Stimulated activated naive CD8-positive, alpha-beta T cell treated with anti-CD3 and anti-CD28 coated beads, Interleukin-15, amount 100 ng/mL, for 72 hours (primary cell): ENCODE results near the gene AQP10.
"Not testable (repeated sequence)": the region's sequence is repeated elsewhere in the genome, so short reads cannot be mapped to it uniquely, and the experiment has no call there.

ENCODE experiments used
- ATAC-seq: fragments of 150-1000 bp; cut with Tn5 transposase; 2 replicates; pipeline ENCODE4 v1.10.0; 2021; ENCODE audit warnings: mild to moderate bottlenecking, moderate library complexity
- DNase-seq, 2 donors: peaks; one replicate each; pipeline ENCODE4 v3.0.0; 2021 to 2022
- H3K27ac Mint-ChIP-seq, 2 donors: one replicate each; pipeline ENCODE4 v1.8.0; 2022; ENCODE audit warnings: mild to moderate bottlenecking in 2 of 2, mixed read lengths in 2 of 2, moderate library complexity in 2 of 2
- H3K27me3 Mint-ChIP-seq: one replicate; pipeline ENCODE4 v1.8.0; 2022; ENCODE audit warnings: mixed read lengths
- H3K4me1 Mint-ChIP-seq: one replicate; pipeline ENCODE4 v1.8.0; 2022; ENCODE audit warnings: mild to moderate bottlenecking, mixed read lengths
- H3K4me3 Mint-ChIP-seq, 2 donors: one replicate each; pipeline ENCODE4 v1.8.0; 2022; ENCODE audit warnings: mild to moderate bottlenecking in 2 of 2, mixed read lengths in 2 of 2, moderate library complexity in 1 of 2
- H3K9me3 Mint-ChIP-seq, 2 donors: one replicate each; pipeline ENCODE4 v1.8.0; 2022; ENCODE audit warnings: mixed read lengths in 2 of 2

The AQP10 gene

DNA sequence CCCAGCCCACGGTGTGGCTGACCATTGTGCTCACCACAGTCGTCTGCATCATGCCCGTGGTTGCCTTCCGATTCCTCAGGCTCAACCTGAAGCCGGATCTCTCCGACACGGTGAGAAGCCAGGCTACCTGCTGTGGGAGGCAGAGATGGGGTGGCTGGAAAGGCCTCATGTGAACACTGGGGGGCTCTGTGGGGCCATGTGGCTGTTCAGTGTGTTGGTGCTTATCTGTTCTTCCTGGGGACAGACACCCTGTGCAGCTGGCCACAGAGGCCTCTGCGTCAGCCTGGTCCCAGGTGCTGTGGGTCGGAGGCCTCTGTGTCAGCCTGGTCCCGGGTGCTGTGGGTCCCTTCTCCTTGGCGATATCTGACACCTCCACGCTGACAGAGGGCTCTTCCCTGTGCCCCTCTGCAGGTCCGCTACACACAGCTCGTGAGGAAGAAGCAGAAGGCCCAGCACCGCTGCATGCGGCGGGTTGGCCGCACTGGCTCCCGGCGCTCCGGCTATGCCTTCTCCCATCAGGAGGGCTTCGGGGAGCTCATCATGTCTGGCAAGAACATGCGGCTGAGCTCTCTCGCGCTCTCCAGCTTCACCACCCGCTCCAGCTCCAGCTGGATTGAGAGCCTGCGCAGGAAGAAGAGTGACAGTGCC, 27.7 kb downstream of the AQP10 start:
- no peak for ATAC-seq
- peaks cover 68% of the 10 kb centered on the region for H3K4me1 Mint-ChIP-seq
- no peak overlapping the region for H3K27ac Mint-ChIP-seq

DNA sequence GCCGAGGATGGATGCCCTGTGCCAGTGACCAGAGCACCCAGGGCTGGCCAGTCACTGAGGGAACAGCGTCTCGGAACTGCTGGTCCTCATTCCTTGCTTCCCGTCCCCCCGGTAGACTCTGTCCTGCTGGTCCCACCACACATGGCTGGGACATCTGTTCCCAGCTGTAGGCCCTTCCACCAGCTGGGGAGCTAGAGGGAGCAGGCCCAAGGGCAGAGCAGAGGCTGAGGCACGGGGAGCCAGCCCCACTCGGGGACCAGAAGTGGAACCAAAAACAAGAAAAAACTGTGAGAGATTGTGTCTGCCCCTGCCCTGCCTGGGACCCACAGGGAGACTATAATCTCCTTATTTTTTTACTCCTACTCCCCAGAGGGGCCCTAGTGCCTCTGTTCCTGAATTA, 28.2 kb downstream of the AQP10 start:
- ATAC-seq (no peak), DNase-seq (no peak)
- Mint-ChIP-seq H3K4me3 (no peak overlapping the region), H3K27me3 (no peaks in the 10 kb centered on the region), H3K27ac (no peak overlapping the region), H3K4me1 (peaks cover 68% of the 10 kb centered on the region), H3K9me3 (no peaks in the 10 kb centered on the region)

More for the DNA sequence above, 27.7 kb downstream of the AQP10 start:
- Mint-ChIP-seq H3K9me3 (no peaks in the 10 kb centered on the region), H3K27me3 (no peaks in the 10 kb centered on the region), H3K4me3 (no peak overlapping the region)
- DNase-seq = no peak

DNA sequence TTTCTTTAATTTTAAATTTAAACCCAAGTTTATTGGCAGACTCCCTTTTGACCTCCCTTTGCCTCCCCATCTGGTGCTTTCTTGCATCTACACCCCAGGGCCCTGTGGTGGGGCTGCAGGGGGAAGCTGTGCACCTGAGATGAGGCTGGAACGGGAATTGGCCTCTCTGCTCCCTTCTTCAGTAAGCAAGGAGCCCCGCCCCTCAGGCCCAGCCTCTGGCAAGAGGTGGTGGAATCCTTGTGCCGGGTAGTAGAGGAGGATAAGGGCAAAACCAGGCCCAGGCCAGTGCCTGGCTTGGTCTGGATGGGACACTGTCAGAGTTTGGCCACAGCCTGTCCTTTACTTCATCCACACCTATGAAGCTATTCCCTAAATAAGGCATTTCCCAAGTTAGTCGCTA, 29.5 kb downstream of the AQP10 start:
- no peak overlapping the region for H3K4me3 Mint-ChIP-seq
- H3K27ac Mint-ChIP-seq = no peak overlapping the region
- peaks cover 61% of the 10 kb centered on the region for H3K4me1 Mint-ChIP-seq

DNA sequence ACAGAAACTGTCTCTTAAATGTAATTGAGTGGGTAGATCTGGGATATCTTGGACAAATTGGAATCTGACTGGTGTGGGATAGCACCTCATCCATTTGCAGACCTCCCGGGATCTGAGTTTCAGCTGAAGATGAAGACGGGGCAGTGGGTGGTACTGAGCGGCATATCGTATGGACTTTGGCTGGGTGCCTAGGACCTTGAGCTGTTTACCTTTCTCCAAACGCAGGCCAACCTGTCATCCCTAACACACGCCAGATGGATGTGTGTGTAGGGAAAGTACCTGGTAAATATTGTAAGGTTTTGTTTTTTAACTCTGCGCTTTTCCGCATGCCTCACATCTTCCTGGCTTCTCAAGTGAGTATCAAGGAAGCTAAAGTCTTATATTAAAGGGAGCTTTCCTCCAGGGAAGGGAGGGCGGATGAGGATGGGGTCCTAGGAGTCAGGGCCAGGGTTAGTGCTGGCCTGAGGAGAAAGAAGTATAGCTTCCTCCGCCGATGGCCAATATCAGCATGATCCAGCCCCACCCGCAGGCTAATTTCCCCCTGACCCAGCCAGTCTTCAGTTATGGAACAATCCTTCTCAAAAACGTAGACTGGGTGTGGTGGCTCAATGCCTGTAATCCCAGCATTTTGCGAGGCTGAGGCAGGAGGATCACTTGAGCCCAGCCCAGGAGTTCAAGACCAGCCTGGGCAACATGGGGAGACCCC, 30.6 kb downstream of the AQP10 start:
- H3K4me1 Mint-ChIP-seq = peaks cover 49% of the 10 kb centered on the region
- H3K4me3 Mint-ChIP-seq = no peak overlapping the region
- no peaks in the 10 kb centered on the region for H3K27me3 Mint-ChIP-seq
- H3K9me3 Mint-ChIP-seq = no peaks in the 10 kb centered on the region
- H3K27ac Mint-ChIP-seq = no peak overlapping the region
- ATAC-seq (no peak), DNase-seq (no peak)

More for the DNA sequence above, 29.5 kb downstream of the AQP10 start:
- no peaks in the 10 kb centered on the region for H3K27me3 Mint-ChIP-seq
- DNase-seq (no peak), ATAC-seq (no peak)
- H3K9me3 Mint-ChIP-seq = no peaks in the 10 kb centered on the region

DNA sequence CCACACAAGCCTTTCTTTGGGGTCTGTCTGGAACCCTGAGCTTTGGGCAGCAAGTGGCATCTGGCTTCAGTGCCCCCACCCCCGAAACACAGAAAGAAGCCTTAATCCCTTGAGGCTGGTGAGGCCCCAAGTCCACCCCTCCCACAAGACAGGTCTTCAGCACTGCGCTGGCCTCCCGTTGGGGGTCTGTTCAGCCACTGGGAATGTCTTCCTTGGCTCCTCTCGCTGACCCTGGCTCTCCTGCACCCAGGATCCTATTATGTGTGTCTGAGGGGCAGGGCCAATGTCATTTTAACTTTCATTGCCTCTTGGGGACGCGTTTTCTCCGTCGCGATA, 31.3 kb downstream of the AQP10 start:
- H3K27ac Mint-ChIP-seq = peak overlapping the region; percentile 58 to 95
- ATAC-seq (no peak), DNase-seq (no peak)
- H3K4me1 Mint-ChIP-seq = peaks cover 42% of the 10 kb centered on the region
- H3K27me3 Mint-ChIP-seq = no peaks in the 10 kb centered on the region
- H3K9me3 Mint-ChIP-seq = no peaks in the 10 kb centered on the region
- H3K4me3 Mint-ChIP-seq = peak overlapping the region; percentile 92 to 95

DNA sequence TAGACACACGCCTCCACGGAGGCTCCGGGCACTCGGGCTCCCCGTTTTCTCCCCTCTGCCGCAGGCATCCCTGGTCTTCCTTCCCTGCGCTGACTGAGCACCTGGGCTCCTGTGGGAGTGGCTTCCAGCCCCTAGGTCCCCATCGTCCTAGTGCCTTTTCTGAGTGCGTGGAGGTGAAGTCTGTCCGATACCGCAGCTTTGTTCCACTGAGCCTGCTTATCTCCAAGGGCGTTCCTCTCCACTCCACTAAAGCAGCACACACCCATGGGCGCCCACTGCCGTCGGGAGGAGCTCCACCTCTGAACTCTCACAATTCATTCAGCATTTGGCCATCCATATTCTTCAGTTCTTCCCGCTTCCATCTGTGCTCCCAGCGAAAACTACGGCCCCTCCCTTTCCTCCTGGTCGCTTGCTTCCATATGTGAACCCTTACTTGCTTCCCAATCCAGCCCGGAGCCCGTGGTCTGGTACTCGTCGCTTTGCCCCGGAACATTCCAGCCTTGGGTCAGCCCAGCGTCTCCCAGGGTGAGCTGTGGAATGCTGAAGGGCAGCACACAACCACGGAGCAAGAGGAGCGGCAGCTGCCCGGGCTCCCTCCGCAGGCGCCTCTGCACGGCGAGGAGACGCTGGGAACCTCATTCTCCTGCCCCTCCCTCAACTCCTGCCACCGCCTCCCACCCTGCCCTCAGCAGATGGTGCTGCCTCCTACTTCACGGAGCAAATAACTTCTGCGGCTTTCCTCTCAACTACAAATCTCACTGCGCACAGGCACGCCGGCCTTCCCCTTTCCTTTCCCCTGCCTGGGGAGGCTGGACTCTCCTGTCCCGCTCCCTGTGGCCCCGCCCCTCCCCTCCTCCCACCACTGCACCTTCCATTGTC, 31.9 kb downstream of the AQP10 start:
- peak overlapping the region; percentile 88 to 95 for H3K27ac Mint-ChIP-seq
- H3K27me3 Mint-ChIP-seq = no peaks in the 10 kb centered on the region
- ATAC-seq = peak; percentile 85
- H3K4me3 Mint-ChIP-seq = peak overlapping the region; percentile 92 to 95
- DNase-seq = peak; percentile 30 to 53
- H3K9me3 Mint-ChIP-seq = no peaks in the 10 kb centered on the region
- peaks cover 37% of the 10 kb centered on the region for H3K4me1 Mint-ChIP-seq

DNA sequence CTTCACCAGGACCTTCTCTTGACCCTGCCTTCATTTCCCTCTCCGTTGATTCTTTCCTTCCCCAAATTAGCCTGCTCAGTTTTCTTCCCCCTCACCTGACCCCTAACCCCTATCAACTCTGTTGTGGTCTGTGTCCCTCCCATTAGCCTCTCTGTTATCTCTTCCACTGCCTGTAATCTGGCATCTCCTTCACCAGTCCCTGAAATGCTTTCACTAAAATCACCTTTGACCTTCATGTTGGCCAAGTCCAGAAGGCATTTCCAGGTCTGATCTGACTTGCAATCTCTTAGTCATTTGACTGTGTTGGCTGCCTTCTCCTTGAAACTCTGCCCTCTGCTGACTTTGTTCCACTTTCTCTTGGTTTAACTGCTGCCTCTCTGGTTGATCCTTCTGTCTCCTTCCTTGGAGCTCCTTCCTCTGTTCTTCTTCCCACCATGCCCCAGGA, 32.6 kb downstream of the AQP10 start:
- H3K9me3 Mint-ChIP-seq = no peaks in the 10 kb centered on the region
- peak overlapping the region; percentile 92 to 95 for H3K4me3 Mint-ChIP-seq
- DNase-seq (peak; percentile 27 to 35), ATAC-seq (peak; percentile 78)
- H3K27me3 Mint-ChIP-seq = no peaks in the 10 kb centered on the region
- H3K4me1 Mint-ChIP-seq = peaks cover 30% of the 10 kb centered on the region
- H3K27ac Mint-ChIP-seq = peak overlapping the region; percentile 15 to 79

DNA sequence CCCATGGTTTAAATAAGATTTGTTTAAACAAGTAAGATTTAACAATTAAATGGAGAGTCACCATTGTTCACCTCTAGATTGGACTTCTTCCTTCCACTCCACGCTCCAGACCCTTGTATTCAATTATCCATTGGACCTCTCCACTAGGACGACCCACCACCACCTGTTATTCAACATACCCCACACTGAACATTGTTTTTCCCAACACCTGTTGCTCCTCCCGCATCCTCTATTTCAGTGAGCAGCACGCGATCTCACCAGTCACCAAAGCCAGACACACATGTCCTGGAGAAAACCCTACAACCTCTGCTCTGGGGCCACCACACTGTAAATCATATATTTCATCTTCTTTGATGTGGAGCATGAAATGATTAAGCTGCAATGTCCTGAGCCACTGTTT, 33.1 kb downstream of the AQP10 start:
- DNase-seq (no peak), ATAC-seq (no peak)
- Mint-ChIP-seq H3K4me3 (peak overlapping the region; percentile 92 to 95), H3K27ac (peak overlapping the region in 1 of 2 donors; percentile 0), H3K27me3 (no peaks in the 10 kb centered on the region), H3K9me3 (no peaks in the 10 kb centered on the region), H3K4me1 (peaks cover 27% of the 10 kb centered on the region)

DNA sequence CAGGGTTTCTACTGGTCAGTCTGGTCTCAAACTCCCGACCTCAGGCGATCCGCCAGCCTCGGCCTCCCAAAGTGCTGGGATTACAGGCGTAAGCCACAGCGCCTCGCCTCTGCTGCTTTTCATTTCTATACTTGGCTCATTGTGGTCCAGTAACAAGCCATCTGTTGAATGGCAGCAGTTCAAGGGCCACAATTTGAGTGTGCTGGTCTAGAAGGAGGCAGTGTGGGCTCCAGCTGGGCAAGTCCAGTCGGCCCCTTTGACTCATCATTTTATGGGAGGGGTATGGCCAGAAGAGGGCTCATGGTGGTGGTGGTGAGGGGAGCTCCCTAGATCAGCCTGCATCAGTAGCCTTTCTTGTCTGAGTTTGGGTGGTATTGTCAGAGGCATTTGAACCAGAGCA, 37.6 kb downstream of the AQP10 start:
- H3K27ac Mint-ChIP-seq = no peak overlapping the region
- H3K4me3 Mint-ChIP-seq = no peak overlapping the region
- ATAC-seq (no peak), DNase-seq (no peak)
- H3K4me1 Mint-ChIP-seq = peaks cover 12% of the 10 kb centered on the region
- peaks cover 0 to 13% of the 10 kb centered on the region in 2 donors for H3K9me3 Mint-ChIP-seq
- H3K27me3 Mint-ChIP-seq = no peaks in the 10 kb centered on the region

DNA sequence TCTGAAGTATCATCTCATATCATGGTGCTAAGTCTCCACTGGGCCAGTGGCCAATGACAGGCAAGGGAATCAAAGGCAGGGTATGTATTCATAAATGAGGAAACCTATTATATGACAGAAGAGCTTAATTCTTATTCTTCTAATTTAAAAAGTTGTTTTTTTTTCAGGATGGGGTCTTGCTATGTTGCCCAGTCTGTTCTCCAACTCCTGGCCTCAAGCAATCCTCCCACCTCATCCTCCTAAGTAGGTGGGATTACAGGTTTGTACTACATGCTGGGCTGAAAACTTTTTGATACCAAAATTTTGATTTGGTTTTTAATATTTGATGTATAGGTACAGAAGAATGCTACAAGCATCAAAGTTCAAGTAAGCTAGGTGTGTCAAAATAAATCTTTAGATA, 39.4 kb downstream of the AQP10 start:
- H3K4me1 Mint-ChIP-seq = no peaks in the 10 kb centered on the region
- DNase-seq (no peak), ATAC-seq (no peak)
- peaks cover 0 to 13% of the 10 kb centered on the region in 2 donors for H3K9me3 Mint-ChIP-seq
- H3K27me3 Mint-ChIP-seq = no peaks in the 10 kb centered on the region
- H3K27ac Mint-ChIP-seq = no peak overlapping the region
- H3K4me3 Mint-ChIP-seq = no peak overlapping the region

DNA sequence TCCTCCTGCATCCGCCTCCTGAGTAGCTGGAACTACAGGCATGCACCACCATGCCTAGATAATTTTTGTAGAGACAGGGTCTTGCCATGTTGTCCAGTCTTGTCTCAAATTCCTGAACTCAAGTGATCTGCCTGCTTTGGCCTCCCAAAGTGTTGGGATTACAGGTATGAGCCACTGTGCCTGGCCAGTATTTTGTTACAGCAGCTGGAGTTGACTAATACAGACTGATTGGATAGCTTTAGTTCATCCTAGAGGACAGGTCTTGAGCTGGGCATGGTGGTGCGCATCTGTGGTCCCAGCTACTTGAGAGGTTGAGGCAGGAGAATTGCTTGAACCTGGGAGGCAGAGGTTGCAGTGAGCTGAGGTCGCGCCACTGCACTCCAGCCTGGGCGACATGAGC, 40.0 kb downstream of the AQP10 start:
- ATAC-seq, H3K4me3 Mint-ChIP-seq: not testable (repeated sequence)
- peaks cover 0 to 13% of the 10 kb centered on the region in 2 donors for H3K9me3 Mint-ChIP-seq

DNA sequence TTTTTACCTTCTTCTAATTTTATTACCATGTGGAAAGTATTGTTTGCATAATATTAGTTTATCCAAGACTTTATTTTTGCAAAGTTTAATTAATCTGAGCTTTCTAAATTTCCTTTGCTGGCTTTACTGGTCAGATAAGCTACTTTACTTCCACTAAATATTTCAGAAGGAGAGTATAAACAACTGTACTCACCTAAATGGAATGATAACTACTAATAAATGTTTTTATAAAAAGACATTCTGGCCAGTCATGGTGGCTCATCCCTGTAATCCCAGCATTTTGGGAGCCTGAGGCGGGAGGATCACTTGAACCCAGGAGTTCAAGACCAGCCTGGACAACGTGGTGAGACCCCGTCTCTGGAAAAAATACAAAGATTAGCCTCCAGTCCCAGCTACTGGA, 40.5 kb downstream of the AQP10 start:
- Mint-ChIP-seq H3K4me3 (no peak overlapping the region), H3K4me1 (peaks cover 6% of the 10 kb centered on the region), H3K9me3 (peaks cover 0 to 13% of the 10 kb centered on the region in 2 donors), H3K27ac (no peak overlapping the region), H3K27me3 (no peaks in the 10 kb centered on the region)
- ATAC-seq (no peak), DNase-seq (no peak)

More for the DNA sequence above, 40.0 kb downstream of the AQP10 start:
- DNase-seq, H3K27ac Mint-ChIP-seq, H3K27me3 Mint-ChIP-seq, H3K4me1 Mint-ChIP-seq: not testable (repeated sequence)

DNA sequence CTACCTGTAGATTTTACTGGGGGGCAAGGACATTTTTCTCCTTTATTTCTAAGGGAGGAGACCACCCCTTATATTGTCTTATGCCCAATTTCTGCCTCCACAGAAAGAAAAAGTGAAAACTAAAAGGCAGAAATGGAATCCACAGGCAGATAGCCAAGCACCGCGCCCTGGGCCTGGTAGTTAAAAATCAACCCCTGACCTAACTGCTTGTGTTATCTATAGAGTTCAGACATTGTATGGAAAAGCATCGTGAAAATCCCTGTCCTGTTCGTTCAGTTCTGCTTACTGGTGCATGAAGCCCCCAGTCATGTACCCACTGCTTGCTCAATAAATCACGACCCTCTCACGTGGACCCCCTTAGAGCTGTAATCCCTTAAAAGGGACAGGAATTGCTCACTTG, 50.5 kb downstream of the AQP10 start:
- Mint-ChIP-seq H3K4me3 (no peak overlapping the region), H3K27me3 (no peaks in the 10 kb centered on the region)

DNA sequence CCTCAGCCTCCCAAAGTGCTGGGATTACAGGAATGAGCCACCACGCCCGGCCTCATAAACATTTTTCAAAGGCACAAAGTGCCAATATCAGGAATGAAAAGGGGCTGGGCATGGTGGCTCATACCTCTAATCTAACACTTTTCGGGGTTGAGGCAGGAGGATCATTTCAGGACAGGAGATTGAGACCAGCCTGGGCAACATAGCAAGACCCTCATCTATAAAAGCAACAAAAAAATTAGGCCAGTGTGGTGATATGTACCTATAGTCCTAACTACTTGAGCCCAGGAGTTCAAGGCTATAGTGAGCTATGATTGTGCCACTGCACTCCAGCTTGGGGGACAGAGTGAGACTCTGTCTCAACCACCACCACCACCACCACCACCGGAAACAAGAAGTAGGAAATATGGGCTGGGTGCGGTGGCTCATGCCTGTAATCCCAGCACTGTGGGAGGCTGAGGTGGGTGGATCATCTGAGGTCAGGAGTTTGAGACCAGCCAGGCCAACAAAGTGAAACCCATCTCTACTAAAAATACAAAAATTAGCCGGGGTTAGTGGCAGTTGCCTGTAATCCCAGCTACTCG, 53.0 kb downstream of the AQP10 start:
- DNase-seq (peak in 1 of 2 donors; percentile 30), ATAC-seq (peak; percentile 58)
- H3K27me3 Mint-ChIP-seq, H3K4me3 Mint-ChIP-seq, H3K9me3 Mint-ChIP-seq: not testable (repeated sequence)
- peaks cover 15% of the 10 kb centered on the region for H3K4me1 Mint-ChIP-seq
- peak overlapping the region; percentile 19 to 89 for H3K27ac Mint-ChIP-seq

More for the DNA sequence above, 50.5 kb downstream of the AQP10 start:
- Mint-ChIP-seq H3K27ac (no peak overlapping the region), H3K4me1 (peaks cover 17% of the 10 kb centered on the region), H3K9me3 (no peaks in the 10 kb centered on the region)
- ATAC-seq (no peak), DNase-seq (no peak)
